Ovary (tissue), 3 donors: ENCODE results near the gene CSTF3.

ENCODE experiments used
- POLR2A ChIP-seq: fragments of 450-650 bp; IDR thresholded peaks from one replicate; pipeline ENCODE4 v1.6.1; 2017; ENCODE audit warnings: antibody characterized with exemption, mild to moderate bottlenecking, moderate library complexity
- TF ChIP-seq, protein P1 (sequence below), 3 donors: fragments of 450-650 bp in 2 of 3; fragments of 200-600 bp in 1 of 3; IDR thresholded peaks; one replicate each; pipeline versions ENCODE4 v1.5.1 to v1.8.0; 2016 to 2022; ENCODE audit warnings: antibody characterized with exemption in 3 of 3, mild to moderate bottlenecking in 1 of 3
- donor health status: DM: no; HTN: no; CAD: no.

DNA sequence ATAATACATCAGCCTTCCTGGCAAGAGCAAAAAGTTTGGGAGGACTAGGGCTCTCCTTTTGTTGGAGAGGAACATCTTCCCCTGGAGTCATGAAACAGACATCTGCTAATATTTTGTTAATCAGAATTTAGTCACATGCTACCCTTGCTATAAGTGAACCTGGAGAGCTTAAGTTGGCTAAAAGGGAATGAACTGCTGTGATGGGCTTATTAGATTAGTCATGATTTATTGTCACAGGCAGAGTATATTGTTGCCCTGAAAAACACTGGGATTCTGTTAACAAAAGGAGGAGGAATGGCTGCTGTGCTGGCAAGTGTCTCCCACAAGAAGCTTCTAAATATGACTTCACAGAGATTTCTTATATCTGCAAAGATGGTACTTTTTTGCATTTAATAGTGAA, 105.9 kb downstream of the CSTF3 start:
- TF ChIP-seq, protein P1, sequence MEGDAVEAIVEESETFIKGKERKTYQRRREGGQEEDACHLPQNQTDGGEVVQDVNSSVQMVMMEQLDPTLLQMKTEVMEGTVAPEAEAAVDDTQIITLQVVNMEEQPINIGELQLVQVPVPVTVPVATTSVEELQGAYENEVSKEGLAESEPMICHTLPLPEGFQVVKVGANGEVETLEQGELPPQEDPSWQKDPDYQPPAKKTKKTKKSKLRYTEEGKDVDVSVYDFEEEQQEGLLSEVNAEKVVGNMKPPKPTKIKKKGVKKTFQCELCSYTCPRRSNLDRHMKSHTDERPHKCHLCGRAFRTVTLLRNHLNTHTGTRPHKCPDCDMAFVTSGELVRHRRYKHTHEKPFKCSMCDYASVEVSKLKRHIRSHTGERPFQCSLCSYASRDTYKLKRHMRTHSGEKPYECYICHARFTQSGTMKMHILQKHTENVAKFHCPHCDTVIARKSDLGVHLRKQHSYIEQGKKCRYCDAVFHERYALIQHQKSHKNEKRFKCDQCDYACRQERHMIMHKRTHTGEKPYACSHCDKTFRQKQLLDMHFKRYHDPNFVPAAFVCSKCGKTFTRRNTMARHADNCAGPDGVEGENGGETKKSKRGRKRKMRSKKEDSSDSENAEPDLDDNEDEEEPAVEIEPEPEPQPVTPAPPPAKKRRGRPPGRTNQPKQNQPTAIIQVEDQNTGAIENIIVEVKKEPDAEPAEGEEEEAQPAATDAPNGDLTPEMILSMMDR (IDR thresholded peaks at IDR 0.05) = no peak
- no peak for TF ChIP-seq POLR2A
